Measurements from ENCODE around the gene CMTM1.
"Not testable (repeated sequence)": the region's sequence is repeated elsewhere in the genome, so short reads cannot be mapped to it uniquely, and the experiment has no call there.

CMTM1 gene

DNA sequence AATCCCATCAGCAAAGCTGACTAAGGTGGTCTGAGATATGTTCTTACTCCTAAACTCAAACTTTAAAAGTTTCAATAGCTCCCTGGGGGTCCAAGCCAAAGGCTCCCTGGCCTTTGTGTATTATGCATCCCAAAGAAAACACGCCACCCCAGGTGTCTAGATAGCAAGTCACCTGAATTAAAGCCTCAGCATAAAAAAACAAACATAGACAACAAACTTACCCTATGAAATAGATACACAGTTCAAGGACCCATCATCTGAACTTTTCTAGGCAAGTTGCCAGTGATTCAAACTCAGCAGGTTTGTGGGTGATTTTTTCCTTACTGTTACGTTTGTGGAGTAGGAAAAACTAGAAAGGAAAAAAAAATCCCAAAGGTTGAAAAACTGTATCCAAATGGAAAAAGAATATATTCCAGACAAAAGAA lies 50.8 kb downstream of the CMTM1 start:
- DNase-seq: no peak

DNA sequence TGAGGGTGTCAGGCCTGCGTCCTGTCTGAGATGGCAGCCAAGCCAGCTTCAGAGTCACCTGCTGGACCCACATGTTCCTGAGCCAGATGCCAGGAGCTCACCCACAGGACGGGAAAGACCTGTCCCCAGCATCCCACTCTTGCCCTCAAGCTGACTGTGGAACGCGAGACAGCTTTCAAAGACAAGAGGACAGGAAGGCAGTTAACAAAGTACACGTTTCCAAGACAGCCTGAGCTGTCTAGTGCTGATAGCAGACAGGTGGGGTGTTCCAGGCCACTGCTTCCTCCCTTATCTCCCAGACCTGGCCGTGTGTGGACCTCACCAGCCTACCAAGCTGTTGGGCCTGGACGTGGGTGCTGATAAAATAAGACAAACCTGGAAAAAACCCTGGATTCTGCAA lies 51.5 kb downstream of the CMTM1 start:
- DNase-seq: no peak

DNA sequence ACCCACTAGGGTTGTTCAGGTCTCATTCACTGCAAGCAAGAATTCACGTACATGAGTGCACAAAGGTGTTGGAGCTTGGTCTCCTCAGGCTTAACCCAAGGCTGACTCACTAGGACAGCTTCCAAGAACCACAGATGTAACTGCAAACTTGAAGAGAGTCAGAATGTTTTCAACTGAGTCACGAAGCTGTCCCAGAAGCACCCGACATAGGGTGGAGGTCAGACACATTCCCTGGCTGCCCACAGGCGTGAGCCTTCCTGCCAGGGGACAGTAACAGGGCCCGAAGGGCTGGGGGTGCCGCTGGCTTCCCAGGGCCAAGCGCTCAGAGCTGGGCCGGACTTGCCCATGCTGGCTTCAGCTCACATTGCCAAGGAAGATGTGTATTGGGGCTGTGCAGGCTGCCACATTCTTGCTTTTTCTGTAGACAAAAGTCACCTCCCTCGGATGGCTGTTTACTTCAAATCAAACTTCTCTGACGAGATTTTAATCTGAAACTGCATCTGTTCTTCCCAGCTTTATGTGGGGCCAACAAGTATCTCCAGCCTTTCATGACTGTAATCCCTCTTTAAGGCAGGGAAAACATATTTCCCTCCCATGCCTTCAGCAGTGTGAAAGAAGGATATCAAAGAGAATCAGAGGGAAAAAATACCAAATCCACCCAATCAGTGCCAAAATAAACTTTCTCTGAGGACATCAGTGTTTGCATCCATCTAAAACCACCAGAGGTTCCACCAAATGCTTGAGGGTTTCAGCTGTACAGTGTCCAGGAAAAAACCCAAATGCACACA lies 52.5 kb downstream of the CMTM1 start:
- no peak for DNase-seq

DNA sequence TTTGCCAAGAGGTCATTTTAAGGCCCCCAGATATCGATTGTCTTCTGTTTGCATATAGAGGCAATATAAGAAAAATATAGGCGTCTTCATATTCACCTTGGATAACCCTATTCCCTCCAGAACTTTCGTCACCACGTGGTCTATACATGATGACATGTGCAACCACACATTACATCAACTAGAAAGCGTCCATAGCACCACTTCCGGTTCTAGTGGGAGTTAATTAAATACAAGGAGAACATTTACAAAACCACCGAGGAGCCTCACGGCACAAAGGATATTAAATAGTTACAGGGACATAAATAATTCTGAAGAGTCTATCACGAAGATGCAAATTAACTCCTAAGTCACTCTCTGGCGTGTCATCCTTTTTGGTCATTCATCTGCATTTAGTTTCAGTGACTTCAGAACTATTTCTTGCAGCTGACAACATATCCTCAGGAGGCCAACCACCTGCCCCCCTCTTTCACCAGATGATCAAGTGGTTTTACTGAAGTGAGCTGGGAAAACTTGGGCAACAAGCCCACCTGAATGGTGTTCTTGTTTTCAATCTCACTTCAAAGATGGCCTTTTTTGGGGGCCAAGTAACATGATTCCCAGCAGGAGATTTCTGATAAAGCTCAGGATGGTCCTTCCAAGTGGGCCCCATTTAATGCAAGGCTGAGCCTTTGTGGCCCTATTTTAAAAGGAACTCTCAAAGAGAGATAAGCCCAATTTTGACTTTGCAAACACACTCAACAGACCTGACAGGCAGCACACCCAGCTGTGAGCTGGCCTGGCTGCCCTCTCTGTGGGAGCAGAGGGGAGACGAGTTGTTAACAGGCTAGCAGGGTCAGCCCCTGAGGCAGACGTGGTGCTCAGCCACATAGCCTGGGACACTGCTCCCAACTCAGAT lies 53.5 kb downstream of the CMTM1 start:
- DNase-seq: no peak

- no peak for DNase-seq
Observed at GRCh38 chr16:66620429-66620795, 54.2 kb downstream of the CMTM1 start.

DNA sequence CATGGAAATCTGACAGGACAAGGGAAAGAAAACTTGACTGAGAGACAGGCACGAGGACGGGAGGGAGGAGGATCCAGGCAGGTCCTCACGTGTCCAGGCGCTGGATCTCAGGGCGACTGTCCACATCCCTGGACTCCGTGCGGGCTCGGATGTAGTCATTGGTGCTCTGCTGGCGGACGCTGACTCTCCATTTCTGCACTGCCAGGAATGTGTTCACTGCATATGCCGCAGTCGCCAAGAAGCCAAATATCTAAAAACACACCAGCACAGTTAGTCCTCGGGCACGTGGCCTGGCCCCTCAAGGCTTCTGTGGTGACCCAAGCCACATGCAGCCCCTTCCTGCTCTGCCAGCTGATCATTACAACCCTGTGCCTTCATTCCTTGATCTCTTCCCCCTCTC lies 55.7 kb downstream of the CMTM1 start:
- no peak for DNase-seq

GRCh38 chr16:66622863-66623262 lies 56.6 kb downstream of the CMTM1 start:
- DNase-seq: no peak

- DNase-seq: no peak
Observed at GRCh38 chr16:66623755-66624154, 57.5 kb downstream of the CMTM1 start.

- not testable (repeated sequence) for DNase-seq
Observed at GRCh38 chr16:66627611-66628378, 61.6 kb downstream of the CMTM1 start.
